Fibroblast of lung (primary cell): ENCODE measurements around the gene LRRC59.

ENCODE experiments used
- CTCF ChIP-seq, 2 donors: IDR thresholded peaks in 1 of 2; conservative IDR thresholded peaks in 1 of 2; 1 replicate in 1 of 2; 2 replicates in 1 of 2; pipeline ENCODE4 v1.5.1; 2011 to 2012; ENCODE audit warnings: low read length in 2 of 2, control low read depth in 1 of 2, inconsistent platforms in 1 of 2, low read depth in 1 of 2, mild to moderate bottlenecking in 1 of 2
- EZH2 ChIP-seq: IDR thresholded peaks from 2 replicates; pipeline ENCODE4 v1.5.1; 2012; ENCODE audit warnings: low read length, control low read depth, mild to moderate bottlenecking; ENCODE audit errors: missing control alignments

GRCh38 chr17:50356892-50357510, 40.3 kb downstream of the LRRC59 start:
- TF ChIP-seq CTCF (conservative IDR thresholded peaks at IDR 0.05 in 1 of 2, IDR thresholded peaks at IDR 0.05 in 1 of 2; ENCODE audit: low read depth in 1 of 2, low read length in 2 of 2) = no peak
- TF ChIP-seq EZH2 = no peak
